ENCODE results near the gene ALDOC.
"Not testable (repeated sequence)": the region's sequence is repeated elsewhere in the genome, so short reads cannot be mapped to it uniquely, and the experiment has no call there.

ALDOC gene

DNA sequence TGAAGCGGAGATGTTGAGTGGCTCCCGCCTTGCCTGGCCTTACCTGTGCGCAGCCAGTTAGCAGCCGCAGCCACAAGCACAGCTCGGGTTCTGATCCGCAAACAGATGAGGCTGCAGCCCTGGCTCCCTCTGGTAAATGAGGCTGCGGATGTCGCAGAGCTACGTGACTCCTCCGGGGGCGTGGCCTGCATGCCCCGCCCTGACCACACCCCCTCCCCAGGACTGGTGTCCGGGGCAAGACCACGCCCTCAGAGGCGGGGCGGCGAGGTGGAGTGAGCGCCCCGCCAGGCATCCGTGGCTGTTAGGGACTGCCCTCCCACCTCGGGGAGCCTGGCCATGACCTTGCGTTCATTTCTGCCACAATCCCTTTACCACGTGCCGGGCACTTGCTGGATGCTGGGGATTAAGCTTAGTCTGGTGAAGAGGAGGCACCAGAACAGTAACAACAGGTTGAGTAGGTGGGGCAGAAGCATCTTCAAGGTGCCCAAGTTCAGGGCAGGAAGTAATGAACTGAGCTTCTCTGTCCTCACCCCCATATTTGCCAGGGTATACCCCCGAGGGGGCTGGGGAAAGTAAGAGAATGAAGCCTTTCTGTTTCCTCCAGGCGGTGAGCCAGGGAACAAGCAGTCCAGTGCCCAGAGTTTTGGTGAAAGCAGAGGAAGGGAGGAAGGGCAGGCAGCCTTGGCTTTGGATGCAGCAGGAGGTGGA lies at the start of gene ALDOC:
ALDOC (minus strand) TSS at position 138 of the 708 bp plus-strand sequence. CDS start 1,363 bp downstream, outside the sequence.
- peak; percentile 89 to 90 for DNase-seq

DNA sequence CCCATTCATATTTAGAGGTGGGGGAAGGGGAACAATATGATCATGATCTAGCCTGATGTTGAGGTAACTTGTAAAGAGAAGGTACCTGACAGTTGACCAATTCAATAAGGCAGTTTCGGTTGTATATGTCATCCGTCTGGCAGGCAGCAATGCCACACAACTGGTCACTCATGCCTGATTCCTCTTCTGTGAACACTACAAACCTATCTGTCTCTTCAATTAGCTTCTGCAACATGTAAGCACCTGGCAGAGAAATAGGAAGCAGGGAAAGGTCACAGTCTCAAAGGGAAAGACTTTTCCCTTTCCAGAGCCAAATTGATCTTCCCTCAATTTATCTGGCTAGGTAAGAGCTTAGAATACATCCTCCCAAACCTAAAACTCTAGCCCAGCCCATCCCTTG lies 47.5 kb upstream of the ALDOC start:
- DNase-seq = no peak

DNA sequence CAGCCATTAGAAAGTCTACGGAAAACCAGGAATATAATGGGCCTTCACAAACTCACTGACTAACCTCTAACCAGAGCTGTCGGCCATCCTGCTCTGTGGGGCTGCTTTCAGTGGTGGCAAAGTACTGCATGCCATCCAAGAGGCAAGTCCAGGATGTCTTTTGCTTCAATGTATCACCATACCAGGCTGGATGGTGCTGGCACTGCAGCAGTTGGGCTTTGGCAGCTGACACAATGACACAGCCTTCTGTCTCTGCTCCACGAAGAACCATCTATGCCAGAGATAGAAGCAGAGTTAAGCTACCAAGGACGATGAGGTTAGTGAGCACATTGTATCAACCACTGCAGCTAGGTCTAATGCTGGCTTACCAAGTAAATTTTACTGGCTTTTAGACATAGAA lies 47.0 kb upstream of the ALDOC start:
- no peak for DNase-seq

DNA sequence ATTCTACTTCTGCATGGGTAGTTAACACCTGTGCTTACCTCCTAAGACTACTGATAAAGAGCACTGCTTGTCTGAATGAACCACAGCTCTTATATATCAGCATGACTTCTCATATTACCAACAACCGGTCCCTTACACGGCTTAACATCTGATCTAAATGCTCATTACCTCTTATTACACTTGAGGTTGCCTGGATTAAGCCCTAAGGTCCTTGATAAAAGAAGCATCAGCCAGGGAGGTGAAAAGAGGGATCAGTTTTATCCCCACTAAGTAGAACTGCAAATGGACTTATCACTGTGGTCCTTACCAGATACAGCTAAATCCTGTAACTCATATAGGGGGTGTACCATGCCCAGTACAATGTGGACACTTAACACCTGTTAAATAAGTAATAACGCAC lies 45.5 kb upstream of the ALDOC start:
- no peak for DNase-seq

DNA sequence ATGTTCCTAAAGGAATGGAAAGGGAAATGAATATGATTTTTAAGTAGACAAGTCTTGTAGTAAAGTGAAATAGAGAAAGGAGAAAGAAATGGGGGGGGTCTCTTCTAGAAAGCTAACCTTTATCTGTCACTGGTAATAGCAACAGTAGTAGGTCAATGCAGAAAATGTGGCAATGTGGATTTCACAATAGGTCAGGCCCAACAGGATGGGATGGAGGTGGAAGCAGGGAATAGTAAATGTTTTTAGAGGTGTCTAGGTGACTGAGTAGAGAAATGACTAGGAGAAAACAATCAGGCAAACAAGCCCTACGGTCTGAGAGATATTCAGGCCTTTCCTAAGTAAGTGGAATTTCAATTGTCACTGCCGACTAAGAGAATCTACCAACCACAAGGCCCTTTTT lies 43.3 kb upstream of the ALDOC start:
- no peak for DNase-seq

DNA sequence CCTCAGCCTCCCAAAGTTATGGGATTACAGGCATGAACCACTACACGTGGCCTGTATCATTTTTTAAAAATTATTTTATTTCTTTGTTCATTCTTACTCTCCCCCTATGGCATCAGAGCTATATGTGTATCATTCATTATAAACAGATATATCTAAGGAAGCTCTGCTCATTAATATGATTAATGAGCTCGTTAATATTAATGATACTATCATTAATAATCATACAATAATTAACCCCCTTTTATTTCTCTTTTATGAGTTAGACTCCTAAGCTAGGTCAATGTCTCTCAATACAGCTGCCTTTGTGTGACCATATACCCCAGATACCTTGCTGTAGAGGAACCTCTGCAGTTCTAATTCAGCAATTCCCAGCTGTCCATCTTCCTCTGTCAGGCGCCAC lies 41.8 kb upstream of the ALDOC start:
- no peak for DNase-seq

DNA sequence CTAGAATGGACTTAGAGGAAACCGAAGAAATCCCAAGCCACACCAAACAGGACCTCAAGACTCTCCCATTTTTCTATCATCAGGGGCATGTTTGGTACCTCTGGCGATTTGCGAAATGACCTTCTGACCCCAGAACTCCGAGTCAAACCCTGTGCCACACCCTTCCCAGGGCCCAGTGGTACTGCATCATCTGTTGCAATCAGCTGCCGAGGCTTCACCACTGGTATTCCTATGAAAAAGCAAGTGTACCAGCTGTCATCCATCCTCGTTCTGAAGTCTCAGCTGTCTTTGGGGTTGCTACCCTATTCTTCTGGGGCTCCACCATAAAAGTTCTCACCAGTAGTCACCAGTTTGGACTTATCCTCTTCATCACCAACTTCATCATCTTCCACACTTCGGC lies 39.6 kb upstream of the ALDOC start:
- DNase-seq = no peak

DNA sequence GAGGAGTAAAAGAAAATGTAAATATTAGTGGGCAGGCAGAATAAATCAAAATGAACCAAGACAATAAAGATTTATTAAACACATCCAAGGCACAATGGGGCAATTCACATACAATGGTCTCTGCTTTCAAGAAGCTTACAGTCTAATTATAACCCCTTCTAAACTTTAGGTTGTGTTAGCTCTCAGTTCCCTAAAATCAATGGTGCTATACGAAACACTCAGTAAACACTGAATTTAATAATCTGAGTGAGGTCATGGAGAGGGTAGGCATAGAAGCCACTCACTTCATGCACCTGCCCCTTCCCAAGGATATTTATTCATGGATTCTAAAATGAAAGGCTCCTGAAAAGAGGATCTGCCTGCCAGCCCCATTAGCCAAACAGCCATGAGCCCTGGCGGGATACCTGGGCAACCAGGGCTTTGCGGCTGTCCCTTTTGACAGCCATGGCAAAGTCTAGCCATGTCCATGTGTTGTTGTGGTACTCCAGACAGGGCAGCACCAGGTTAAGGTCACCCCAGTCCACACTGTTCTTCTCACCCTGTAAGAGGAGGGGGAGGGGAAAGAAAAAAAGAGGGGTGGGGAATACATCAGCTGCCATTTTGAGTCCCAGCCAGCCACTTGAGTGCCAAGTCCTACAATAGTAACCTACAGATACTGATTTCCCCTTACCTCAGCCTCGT lies 38.7 kb upstream of the ALDOC start:
- DNase-seq = no peak

DNA sequence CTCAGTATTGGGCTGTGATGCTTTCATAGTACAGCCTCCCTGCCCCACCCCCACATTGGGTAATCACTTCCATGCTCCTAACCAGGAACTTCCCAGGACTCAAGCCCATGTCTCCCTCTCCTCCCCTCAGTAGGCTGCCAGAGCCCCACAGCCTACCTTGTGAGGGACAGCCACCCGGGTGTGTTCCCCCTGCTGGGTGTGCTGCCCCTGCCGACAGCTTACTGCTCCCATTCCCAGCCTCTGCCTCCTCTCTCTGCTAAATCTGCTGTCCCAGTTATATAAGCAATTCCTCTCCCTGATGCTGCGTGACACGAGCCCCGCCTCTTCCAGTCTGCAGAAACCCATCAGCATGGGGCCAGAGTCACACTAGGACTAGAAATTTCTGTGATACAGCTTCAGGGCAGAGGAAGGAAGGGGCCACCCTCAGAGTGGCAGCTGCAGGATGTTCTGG lies 37.3 kb upstream of the ALDOC start, which contains the start of gene RSKR:
RSKR (minus strand) TSS at position 255 of the 451 bp plus-strand sequence; CDS start at position 231, 24 bp downstream.
- DNase-seq = no peak

DNA sequence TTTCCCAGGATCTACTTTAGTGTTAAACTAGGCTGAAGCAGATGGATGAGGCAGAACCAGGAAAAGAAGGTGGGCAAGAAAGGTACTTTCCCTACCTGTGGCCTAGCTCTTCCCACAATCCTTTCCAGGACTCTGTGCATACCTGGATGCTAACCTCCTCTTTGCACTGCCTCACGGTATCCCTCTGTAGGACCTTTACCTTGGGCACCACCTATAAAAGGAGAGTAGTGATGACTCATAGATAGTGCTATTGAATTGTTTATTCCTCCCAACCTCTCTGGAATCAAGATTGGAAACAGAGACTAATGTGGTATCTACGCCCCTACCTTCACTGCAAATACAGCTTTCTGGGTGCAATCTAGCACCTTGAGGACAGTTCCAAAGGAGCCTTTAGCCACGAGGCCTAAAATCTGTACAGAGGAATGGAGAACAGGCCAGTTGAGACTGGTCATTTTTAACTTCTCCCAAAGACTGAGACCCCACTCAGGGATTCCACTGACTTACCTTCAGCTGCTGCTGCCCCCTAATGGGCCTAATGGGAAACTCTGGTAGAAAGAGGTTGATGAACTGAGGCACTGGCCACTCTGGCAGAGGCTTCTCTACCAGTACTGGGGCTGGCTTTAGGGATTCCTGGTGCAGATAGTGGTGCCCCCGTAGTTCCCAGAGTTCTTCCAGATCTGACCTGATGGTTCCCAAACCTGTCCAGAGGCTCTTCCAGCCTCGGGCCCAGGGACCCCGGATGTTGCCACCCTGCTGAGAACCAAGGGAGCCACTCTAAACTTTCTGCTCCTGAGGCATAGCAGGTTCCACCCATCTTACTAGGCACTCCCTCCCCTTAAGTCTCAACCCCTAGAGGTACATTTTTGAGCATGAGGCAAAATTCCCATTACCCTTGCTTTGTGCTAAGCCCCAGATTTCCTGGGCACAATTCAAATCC lies 36.5 kb upstream of the ALDOC start:
- DNase-seq = no peak

DNA sequence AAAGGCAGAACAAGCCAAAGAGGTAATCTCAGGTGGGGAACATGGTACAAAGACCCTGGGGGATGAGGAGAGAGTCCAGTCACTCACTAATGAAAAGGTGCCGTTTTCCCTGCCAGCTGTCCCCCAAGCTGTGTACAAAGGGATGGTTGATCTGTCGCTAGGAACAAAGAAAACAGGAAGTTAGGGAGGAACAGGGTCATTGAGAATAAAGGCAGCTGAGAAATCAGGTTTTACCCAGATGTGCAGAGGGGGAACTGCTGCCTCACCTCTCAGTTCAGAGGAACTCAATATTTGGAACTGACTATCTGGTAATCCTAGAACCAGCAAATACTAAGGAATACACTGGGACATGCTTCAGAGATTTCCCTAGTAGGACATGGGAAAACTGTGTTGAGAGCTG lies 35.8 kb upstream of the ALDOC start:
- no peak for DNase-seq

DNA sequence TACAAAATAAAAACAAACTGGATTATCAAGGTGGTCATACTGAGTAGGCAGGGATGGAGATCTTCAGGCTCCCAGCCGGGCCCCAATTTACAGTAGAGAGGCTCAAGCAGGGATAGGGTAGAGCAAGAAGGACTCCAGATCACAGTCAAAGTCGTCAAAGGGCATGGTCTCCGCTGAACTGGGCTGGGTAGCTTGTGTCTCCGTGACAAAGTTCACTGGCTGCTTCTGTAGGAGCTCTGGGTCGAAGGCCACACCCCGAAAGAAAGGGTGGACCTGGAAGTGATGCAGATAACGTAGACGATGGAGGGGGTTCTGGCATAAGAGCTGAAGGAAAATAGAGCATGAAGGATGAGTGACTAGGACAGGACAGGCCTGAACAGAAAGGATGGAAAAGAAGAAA lies 33.7 kb upstream of the ALDOC start:
- no peak for DNase-seq

DNA sequence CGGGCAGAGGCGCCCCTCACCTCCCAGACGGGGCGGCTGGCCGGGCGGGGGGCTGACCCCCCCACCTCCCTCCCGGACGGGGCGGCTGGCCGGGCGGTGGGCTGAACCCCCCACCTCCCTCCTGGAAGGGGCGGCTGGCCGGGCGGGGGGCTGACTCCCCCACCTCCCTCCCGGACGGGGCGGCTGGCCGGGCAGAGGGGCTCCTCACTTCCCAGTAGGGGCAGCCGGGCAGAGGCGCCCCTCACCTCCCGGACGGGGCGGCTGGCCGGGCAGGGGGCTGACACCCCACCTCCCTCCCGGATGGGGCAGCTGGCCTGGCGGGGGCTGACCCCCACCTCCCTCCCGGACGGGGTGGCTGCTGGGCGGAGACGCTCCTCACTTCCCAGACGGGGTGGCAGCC lies 27.3 kb upstream of the ALDOC start:
- not testable (repeated sequence) for DNase-seq

DNA sequence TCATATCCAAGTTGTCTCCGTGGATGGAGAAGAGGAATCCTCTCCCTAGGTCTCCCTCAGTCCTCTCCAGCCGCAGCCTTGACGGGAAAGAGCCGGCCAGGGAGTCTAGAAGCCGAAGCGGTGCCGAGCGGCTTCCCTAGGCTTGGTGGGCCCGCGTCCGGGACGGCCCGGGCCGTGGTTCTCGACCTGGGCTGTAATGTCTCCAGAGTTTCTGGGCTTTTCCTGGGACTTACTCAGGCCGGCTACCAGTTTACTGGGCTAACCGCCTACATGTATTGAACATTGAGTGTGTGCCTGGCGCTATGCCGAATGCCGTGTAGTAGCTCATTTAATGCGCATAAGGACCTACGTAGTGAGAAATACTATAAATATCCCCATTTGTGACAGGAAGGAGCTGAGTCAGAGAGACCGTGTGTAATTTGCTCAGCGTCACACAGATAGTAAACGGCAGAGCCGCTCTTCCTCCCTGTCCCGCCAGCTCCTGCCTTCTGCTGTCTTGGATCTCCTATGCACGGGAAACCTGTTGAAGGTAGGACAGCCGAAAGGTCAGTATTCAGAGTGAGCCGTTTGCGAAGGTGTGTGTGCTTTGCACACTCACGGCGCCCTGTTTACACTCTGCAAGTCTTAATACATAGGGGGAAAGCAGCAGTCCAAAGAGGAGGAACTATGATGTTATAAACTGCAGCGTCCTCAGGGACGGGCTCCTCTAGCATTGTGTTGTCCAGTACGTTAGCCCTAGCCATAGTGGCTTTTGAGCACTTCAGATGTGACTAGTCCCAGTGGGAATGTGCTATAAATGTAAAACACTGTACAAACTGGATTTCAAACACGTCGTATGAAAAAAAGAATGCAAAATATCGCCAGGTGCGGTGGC lies 22.9 kb upstream of the ALDOC start:
- peak in 1 of 2 experiments; percentile 69 for DNase-seq

DNA sequence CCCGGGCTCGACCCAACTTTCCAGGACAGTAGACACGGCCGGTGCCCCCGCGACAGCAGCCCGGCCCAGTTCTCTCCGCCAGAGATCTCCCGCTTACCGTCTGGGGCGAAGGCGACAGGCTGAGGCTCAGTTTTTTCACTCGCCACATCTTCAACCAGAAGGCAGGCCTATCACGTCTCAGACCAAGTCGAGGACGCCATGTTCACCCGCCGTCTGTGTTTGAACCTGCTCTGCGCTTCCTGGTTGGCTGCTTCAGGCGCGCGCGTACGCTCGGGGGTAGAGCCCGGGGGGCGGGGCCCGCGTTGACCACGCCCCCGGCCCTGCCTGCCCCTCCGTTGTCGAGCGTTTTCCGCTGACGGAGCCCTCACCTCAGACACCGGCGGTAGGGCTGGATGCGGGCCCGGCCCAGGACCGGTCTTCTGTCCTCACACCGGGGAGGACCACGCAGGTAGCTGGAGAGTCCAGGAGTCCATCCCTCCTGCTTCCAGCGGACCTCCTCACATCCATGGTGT lies 22.2 kb upstream of the ALDOC start, which contains the start of gene SPAG5:
SPAG5 (minus strand) TSS at position 227 of the 512 bp plus-strand sequence; CDS start at position 148, 79 bp downstream.
- peak; percentile 92 to 96 for DNase-seq

DNA sequence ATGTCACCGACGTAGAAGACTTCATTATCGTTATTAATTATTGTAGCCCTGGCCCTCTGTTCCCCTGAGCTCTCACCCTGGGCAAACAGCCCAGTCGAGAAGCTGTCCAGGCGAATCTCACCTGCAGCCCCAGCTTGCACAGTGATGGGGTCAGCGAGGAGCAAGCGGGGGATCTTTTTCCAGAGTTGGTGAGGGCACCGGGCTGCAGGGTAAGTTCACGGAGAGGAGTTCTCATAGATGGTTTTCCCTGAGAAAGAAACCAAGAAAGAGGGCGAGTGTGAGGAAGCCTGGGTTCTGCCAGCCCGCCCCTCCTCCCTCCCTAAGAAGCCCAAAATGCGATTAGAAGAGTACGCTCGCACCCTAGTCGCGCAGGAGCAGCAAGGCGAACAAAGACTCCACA lies 21.7 kb upstream of the ALDOC start:
- DNase-seq = no peak

DNA sequence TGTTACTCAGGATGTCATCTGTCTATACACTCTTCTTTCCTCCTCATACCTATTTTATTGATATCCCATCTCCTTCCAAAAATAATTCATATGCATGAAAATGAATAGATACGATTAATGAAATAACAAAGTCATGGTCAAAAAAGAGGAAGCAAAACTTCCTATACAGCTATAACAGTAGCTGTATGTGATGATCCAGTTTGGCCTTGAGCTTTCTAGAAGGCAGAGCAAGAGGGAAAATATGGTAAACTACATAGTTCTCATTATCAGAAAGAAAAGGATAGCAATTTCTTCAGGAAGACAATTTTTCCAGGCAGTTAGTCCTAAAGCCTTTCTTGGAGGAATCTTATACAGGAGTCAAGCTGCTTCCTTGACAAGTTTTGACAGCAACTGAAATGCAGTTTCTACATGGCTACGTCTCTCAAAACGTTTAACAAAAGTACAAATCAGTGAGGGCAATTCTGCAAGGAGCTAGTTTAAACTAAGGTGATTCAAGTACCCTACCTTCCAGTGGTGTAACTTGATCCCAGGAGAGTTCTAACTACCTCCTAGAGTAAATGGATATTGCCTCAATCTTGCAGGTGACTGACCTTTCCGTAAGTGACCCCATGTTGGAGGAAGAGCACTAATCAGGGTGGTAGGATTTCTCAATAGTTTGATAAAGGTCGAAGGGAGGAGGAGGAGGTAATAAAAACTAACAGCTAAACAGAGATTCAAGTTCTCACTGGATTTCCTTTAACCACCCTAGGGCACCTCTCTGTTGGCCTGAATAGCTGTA lies 21.1 kb upstream of the ALDOC start:
- DNase-seq = no peak

DNA sequence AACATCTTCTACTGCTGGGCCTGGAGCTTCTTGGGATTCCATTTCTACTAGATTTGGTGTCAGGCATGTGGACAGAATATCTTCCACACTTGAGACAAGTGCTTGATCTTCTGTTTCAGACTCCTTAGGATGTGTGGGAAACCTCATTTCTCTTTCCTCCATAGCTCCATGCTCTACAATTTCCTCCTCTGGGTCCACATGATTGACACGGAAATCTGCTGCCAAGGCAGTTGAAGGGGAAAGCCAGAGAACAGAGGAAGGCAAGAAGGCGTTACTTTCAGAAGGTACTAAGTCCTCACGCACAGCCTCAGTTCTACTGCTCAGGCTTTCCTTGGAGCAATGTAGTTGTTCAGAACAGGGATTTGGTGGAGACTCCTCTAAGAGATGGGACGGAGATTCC lies 15.6 kb upstream of the ALDOC start:
- no peak for DNase-seq

DNA sequence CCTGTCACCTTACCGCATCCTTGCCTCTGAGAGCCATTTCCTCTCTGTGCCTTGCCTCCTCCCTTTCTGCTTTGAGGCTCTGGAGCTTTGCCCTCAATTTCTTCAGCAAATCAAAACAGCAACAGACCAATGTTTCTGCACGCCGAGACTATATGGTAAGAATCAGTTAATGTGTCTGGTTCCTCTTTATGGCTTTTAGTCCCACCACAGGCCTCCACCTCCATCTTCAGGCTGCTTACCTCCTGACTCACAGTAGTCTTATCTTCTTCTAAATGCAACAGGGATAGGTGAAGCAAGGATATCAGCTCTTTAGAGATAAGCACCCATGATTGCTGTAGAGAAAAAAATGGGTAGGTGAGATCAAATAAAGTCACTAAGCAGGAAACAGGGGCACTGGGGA lies 9.2 kb upstream of the ALDOC start:
- DNase-seq = no peak

DNA sequence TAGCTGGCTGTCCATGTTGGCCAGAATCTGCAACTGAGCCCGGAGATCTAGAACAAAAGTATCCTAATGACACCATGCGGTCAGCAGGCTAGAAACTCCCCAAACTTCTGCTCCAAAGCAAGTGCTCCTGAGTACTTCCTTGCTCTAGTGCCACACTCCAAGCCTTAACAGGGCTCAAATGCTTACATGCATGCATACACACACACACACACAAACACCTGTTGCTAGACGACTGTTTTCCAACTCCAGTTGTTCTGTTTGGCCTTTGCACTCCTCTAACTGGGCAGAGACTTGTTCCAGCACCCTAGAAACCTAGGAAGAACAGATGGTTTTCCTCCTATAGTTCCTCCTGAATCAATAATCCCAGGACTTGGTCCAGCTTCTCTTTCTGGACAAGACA lies 7.7 kb upstream of the ALDOC start:
- no peak for DNase-seq

DNA sequence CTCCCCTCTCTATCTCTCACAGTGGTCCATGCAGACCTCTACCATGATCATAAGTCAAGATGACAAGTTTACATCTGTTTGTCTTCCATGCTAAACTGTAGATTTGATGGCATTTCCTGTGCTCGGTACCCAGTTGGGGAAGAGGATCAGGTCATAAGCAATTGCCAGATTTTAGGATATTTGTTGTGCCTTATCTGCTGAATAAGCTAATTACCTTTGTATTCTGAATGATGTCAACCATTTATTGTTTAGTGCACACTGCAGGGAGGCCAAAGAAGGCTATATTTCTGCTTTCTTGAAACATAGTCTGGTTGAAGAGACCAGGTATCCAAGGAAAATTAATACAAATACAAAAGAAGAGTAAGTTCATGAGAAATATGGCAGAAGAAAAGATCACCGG lies 5.8 kb upstream of the ALDOC start:
- DNase-seq = no peak
